Osteocyte (in vitro differentiated cells): ENCODE data around the gene ATRNL1. TPM values are rescaled to one million over a fixed set of nuclear protein-coding genes. Genes with fewer than 3 reads are reported as not detected.

Source experiments
- DNase-seq: peaks from one replicate; pipeline ENCODE4 v3.0.0; 2021; ENCODE audit warnings: mixed read lengths; ENCODE audit not compliant: unreplicated experiment; ENCODE audit errors: extremely low spot score
- H3K27ac Mint-ChIP-seq: one replicate; pipeline ENCODE4 v1.8.0; 2021; ENCODE audit warnings: mild to moderate bottlenecking, mixed read lengths; ENCODE audit not compliant: unreplicated experiment
- H3K27me3 Mint-ChIP-seq: one replicate; pipeline ENCODE4 v1.8.0; 2021; ENCODE audit warnings: mixed read lengths; ENCODE audit not compliant: unreplicated experiment
- H3K36me3 Mint-ChIP-seq: one replicate; pipeline ENCODE4 v1.8.0; 2021; ENCODE audit warnings: mixed read lengths; ENCODE audit not compliant: unreplicated experiment
- H3K4me1 Mint-ChIP-seq: one replicate; pipeline ENCODE4 v1.8.0; 2021; ENCODE audit warnings: mixed read lengths; ENCODE audit not compliant: unreplicated experiment
- H3K4me3 Mint-ChIP-seq: one replicate; pipeline ENCODE4 v1.8.0; 2021; ENCODE audit warnings: mild to moderate bottlenecking, moderate library complexity, mixed read lengths; ENCODE audit not compliant: unreplicated experiment
- H3K9me3 Mint-ChIP-seq: one replicate; pipeline ENCODE4 v1.8.0; 2021; ENCODE audit warnings: mixed read lengths; ENCODE audit not compliant: unreplicated experiment
- CTCF ChIP-seq: fragments of 200-600 bp; sonication (generic); IDR thresholded peaks from 2 replicates; pipeline ENCODE4 v1.5.0; 2021; ENCODE audit warnings: antibody characterized with exemption, mild to moderate bottlenecking, moderate library complexity
- total RNA-seq: library from RNA; stranded (reverse); gene quantifications from 2 replicates; pipeline ENCODE4 v1.2.1, GENCODE V29; 2021

ATRNL1 gene
- total RNA-seq, 1 donor from 2014 or later: 20.2 TPM

- no peaks in the 10 kb centered on the region for H3K4me1 Mint-ChIP-seq
Observed at GRCh38 chr10:115566867-115567266, 473.7 kb downstream of the ATRNL1 start.

GRCh38 chr10:115572740-115573455 is 479.7 kb downstream of the ATRNL1 start:
- no peaks in the 10 kb centered on the region for H3K36me3 Mint-ChIP-seq
- TF ChIP-seq CTCF: peak; percentile 23
- no peak for DNase-seq
- H3K4me1 Mint-ChIP-seq: peaks cover 5% of the 10 kb centered on the region
- no peak overlapping the region for H3K27ac Mint-ChIP-seq
- peaks cover 8% of the 10 kb centered on the region for H3K9me3 Mint-ChIP-seq
- H3K27me3 Mint-ChIP-seq: no peaks in the 10 kb centered on the region
- H3K4me3 Mint-ChIP-seq: no peak overlapping the region

More at GRCh38 chr10:115566867-115567266, 473.7 kb downstream of the ATRNL1 start:
- TF ChIP-seq CTCF: no peak
- Mint-ChIP-seq H3K27me3 (no peaks in the 10 kb centered on the region), H3K4me3 (no peak overlapping the region), H3K36me3 (no peaks in the 10 kb centered on the region), H3K9me3 (no peaks in the 10 kb centered on the region), H3K27ac (no peak overlapping the region)
- no peak for DNase-seq

- no peak for TF ChIP-seq CTCF
- Mint-ChIP-seq H3K9me3 (peaks cover 21% of the 10 kb centered on the region), H3K27ac (no peak overlapping the region), H3K36me3 (no peaks in the 10 kb centered on the region), H3K4me3 (no peak overlapping the region), H3K27me3 (no peaks in the 10 kb centered on the region), H3K4me1 (peaks cover 5% of the 10 kb centered on the region)
- DNase-seq: no peak
Observed at GRCh38 chr10:115580239-115580638, 487.1 kb downstream of the ATRNL1 start.

- no peak overlapping the region for H3K27ac Mint-ChIP-seq
- DNase-seq: no peak
- no peak overlapping the region for H3K4me3 Mint-ChIP-seq
- no peaks in the 10 kb centered on the region for H3K27me3 Mint-ChIP-seq
- no peak for TF ChIP-seq CTCF
- no peaks in the 10 kb centered on the region for H3K36me3 Mint-ChIP-seq
- H3K9me3 Mint-ChIP-seq: peaks cover 26% of the 10 kb centered on the region
- H3K4me1 Mint-ChIP-seq: no peaks in the 10 kb centered on the region
Observed at GRCh38 chr10:115593060-115593459, 499.9 kb downstream of the ATRNL1 start.

GRCh38 chr10:115604627-115605026 is 511.5 kb downstream of the ATRNL1 start:
- Mint-ChIP-seq H3K27ac (peak overlapping the region; percentile 44), H3K9me3 (no peaks in the 10 kb centered on the region), H3K27me3 (no peaks in the 10 kb centered on the region), H3K4me3 (no peak overlapping the region), H3K4me1 (peaks cover 27% of the 10 kb centered on the region), H3K36me3 (no peaks in the 10 kb centered on the region)
- no peak for DNase-seq
- TF ChIP-seq CTCF: no peak
